Germinal center (tissue), 1 donor: ENCODE results near the gene CMKLR1.

Experiments used
- DNase-seq: peaks from one replicate; pipeline ENCODE4 v3.0.0; 2012; ENCODE audit warnings: mixed read lengths, low spot score

CMKLR1 gene

GRCh38 chr12:108298761-108299275 lies 40.3 kb downstream of the CMKLR1 start:
- no peak for DNase-seq

GRCh38 chr12:108297895-108298760 lies 41.0 kb downstream of the CMKLR1 start:
- DNase-seq = no peak

- no peak for DNase-seq
These were observed 41.7 kb downstream of the CMKLR1 start for GRCh38 chr12:108297424-108297823.

- DNase-seq = no peak
These were observed 42.2 kb downstream of the CMKLR1 start for GRCh38 chr12:108296945-108297344.

- DNase-seq = no peak
These were observed 43.5 kb downstream of the CMKLR1 start for GRCh38 chr12:108295641-108296040.

GRCh38 chr12:108289350-108290161 lies 49.6 kb downstream of the CMKLR1 start:
- no peak for DNase-seq

- no peak for DNase-seq
These were observed 51.9 kb downstream of the CMKLR1 start for GRCh38 chr12:108287227-108287626.

- no peak for DNase-seq
These were observed 54.1 kb downstream of the CMKLR1 start for GRCh38 chr12:108285016-108285415.

- no peak for DNase-seq
These were observed 54.9 kb downstream of the CMKLR1 start for GRCh38 chr12:108284163-108284562.

- DNase-seq = no peak
These were observed 56.4 kb downstream of the CMKLR1 start for GRCh38 chr12:108282676-108283075.

- no peak for DNase-seq
These were observed 57.0 kb downstream of the CMKLR1 start for GRCh38 chr12:108282160-108282559.

- DNase-seq = no peak
These were observed 61.5 kb downstream of the CMKLR1 start for GRCh38 chr12:108277613-108278012.

GRCh38 chr12:108273217-108273616 lies 65.9 kb downstream of the CMKLR1 start:
- DNase-seq = no peak

GRCh38 chr12:108271951-108272872 lies 66.9 kb downstream of the CMKLR1 start:
- DNase-seq = no peak

- no peak for DNase-seq
These were observed 68.3 kb downstream of the CMKLR1 start for GRCh38 chr12:108270849-108271143.

- no peak for DNase-seq
These were observed 68.9 kb downstream of the CMKLR1 start for GRCh38 chr12:108270035-108270848.

GRCh38 chr12:108269224-108269623 lies 69.9 kb downstream of the CMKLR1 start:
- no peak for DNase-seq

GRCh38 chr12:108268397-108268796 lies 70.7 kb downstream of the CMKLR1 start:
- DNase-seq = no peak

GRCh38 chr12:108267450-108267849 lies 71.7 kb downstream of the CMKLR1 start:
- no peak for DNase-seq

- no peak for DNase-seq
These were observed 73.0 kb downstream of the CMKLR1 start for GRCh38 chr12:108266131-108266530.

GRCh38 chr12:108265505-108265904 lies 73.6 kb downstream of the CMKLR1 start:
- DNase-seq = no peak
